ENCODE measurements around the gene IL4. TPM values are rescaled to one million over a fixed set of nuclear protein-coding genes. Genes with fewer than 3 reads are reported as not detected.

The IL4 gene
- polyA plus RNA-seq, 1 experiment = not detected

- TF ChIP-seq, protein P1, sequence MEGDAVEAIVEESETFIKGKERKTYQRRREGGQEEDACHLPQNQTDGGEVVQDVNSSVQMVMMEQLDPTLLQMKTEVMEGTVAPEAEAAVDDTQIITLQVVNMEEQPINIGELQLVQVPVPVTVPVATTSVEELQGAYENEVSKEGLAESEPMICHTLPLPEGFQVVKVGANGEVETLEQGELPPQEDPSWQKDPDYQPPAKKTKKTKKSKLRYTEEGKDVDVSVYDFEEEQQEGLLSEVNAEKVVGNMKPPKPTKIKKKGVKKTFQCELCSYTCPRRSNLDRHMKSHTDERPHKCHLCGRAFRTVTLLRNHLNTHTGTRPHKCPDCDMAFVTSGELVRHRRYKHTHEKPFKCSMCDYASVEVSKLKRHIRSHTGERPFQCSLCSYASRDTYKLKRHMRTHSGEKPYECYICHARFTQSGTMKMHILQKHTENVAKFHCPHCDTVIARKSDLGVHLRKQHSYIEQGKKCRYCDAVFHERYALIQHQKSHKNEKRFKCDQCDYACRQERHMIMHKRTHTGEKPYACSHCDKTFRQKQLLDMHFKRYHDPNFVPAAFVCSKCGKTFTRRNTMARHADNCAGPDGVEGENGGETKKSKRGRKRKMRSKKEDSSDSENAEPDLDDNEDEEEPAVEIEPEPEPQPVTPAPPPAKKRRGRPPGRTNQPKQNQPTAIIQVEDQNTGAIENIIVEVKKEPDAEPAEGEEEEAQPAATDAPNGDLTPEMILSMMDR (IDR thresholded peaks at IDR 0.05; ENCODE audit: insufficient read depth, low read depth, low read length) = no peak
- DNase-seq (ENCODE audit: low read depth) = no peak
- ChIA-PET CTCF (interaction anchor here (0.8 to 2.0 kb wide), 6 partner anchors 14 to 166 kb away, joined by 3 to 5 read pairs (median 4); no protein-coding TSS in a partner anchor), POLR2A (no interaction called here)
- H3K4me3 ChIP-seq (ENCODE audit: low read depth, low read length) = no peak overlapping the region
- H3K36me3 ChIP-seq (ENCODE audit: control insufficient read depth, insufficient read depth, low read length) = no peaks in the 10 kb centered on the region
- no peaks in the 10 kb centered on the region for H3K27me3 ChIP-seq (ENCODE audit: control insufficient read depth, insufficient read depth, low read length)
These were observed 11.8 kb upstream of the IL4 start for GRCh38 chr5:132662004-132662401.

- TF ChIP-seq, protein P1 (IDR thresholded peaks at IDR 0.05; ENCODE audit: insufficient read depth, low read depth, low read length) = no peak
- CTCF ChIA-PET = interaction anchor here (0.8 kb wide), 1 partner anchor 15 kb away, joined by 3 read pairs; no protein-coding TSS in a partner anchor
- Histone ChIP-seq H3K27me3 (ENCODE audit: control insufficient read depth, insufficient read depth, low read length) (no peaks in the 10 kb centered on the region), H3K36me3 (ENCODE audit: control insufficient read depth, insufficient read depth, low read length) (no peaks in the 10 kb centered on the region), H3K4me3 (ENCODE audit: low read depth, low read length) (no peak overlapping the region)
- POLR2A ChIA-PET = no interaction called here
- no peak for DNase-seq (ENCODE audit: low read depth)
These were observed 10.6 kb upstream of the IL4 start for GRCh38 chr5:132662925-132663770.

DNA sequence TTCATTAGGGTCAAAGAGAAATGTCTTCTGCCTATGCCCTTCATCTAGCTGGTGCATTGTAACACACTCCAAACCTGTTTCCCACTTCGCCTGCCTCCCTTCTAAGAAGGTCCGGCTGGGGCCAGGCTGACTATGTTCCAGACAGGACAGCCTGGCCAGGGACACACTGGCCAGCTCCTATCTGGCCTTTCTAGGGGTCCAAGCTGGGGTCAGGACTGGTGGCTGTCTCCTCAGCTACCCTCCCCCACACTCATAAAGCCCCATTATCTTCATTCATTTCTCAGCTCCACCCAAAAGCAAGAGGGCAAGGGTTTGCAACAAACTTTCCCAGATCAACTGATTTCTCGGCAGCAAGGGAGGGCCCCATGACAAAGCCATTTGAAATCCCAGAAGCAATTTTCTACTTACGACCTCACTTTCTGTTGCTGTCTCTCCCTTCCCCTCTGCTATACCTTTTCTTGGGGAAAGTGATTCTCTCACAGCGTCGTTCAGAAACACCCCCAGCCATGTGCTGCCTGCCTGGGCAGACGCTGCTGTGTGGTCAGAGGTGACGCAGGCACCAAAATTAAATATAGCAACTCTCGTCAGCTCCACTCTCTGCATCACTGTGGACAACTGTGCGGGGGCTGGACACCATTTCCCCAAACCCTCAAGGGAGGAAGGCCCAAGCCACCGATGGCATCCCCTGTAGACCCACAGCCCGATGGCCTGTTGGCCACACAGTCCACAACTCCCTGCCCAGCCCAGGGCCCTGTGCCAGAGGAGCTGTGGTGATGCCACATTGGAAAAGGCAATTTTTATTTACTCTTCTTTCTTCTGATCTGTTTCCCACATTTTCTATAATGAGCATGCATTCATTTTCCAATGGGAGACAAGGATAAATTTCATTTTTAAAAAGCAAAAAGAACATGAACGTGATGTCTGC lies 9.8 kb upstream of the IL4 start:
- Histone ChIP-seq H3K36me3 (ENCODE audit: control insufficient read depth, insufficient read depth, low read length) (no peaks in the 10 kb centered on the region), H3K4me3 (ENCODE audit: low read depth, low read length) (no peak overlapping the region), H3K27me3 (ENCODE audit: control insufficient read depth, insufficient read depth, low read length) (no peaks in the 10 kb centered on the region)
- ChIA-PET POLR2A (no interaction called here), CTCF (no interaction called here)
- no peak for DNase-seq (ENCODE audit: low read depth)
- TF ChIP-seq, protein P1 (IDR thresholded peaks at IDR 0.05; ENCODE audit: insufficient read depth, low read depth, low read length) = no peak

DNA sequence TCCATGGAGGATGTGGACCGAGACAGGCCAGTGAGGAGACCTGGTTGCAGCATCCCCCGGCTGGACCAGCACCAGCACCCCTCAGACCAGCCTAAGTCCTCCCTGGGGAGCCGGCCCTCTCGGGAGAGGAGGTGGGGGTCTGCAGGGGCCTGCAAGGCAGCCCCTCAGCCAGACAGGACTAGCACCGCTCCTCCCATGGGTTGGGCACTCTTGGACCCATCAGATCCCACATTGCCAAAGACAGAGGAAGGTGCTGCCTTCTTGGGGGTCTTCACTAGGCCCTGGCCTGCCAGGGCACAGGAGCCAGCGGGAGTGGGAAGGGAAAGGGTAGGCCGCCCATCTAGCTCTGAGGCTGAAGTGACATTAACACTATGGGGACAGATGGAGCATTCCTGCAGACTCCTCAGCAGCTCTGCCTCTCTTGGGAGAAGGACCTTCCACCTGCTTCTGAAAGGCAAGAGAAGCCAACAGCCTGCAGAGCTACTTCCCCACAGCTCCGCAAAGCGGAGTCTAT lies 9.0 kb upstream of the IL4 start:
- Histone ChIP-seq H3K27me3 (ENCODE audit: control insufficient read depth, insufficient read depth, low read length) (no peaks in the 10 kb centered on the region), H3K4me3 (ENCODE audit: low read depth, low read length) (no peak overlapping the region), H3K36me3 (ENCODE audit: control insufficient read depth, insufficient read depth, low read length) (no peaks in the 10 kb centered on the region)
- TF ChIP-seq, protein P1 (IDR thresholded peaks at IDR 0.05; ENCODE audit: insufficient read depth, low read depth, low read length) = no peak
- ChIA-PET CTCF (no interaction called here), POLR2A (no interaction called here)
- DNase-seq (ENCODE audit: low read depth) = no peak
